GM19372 (cell line): ENCODE data around the gene OCSTAMP.

ENCODE experiments used
- ATAC-seq: cut with Tn5 transposase; IDR thresholded peaks from one replicate; pipeline ENCODE4 v1.9.1; 2021; ENCODE audit warnings: mild to moderate bottlenecking, low read depth, moderate library complexity; ENCODE audit not compliant: unreplicated experiment

Gene OCSTAMP

DNA sequence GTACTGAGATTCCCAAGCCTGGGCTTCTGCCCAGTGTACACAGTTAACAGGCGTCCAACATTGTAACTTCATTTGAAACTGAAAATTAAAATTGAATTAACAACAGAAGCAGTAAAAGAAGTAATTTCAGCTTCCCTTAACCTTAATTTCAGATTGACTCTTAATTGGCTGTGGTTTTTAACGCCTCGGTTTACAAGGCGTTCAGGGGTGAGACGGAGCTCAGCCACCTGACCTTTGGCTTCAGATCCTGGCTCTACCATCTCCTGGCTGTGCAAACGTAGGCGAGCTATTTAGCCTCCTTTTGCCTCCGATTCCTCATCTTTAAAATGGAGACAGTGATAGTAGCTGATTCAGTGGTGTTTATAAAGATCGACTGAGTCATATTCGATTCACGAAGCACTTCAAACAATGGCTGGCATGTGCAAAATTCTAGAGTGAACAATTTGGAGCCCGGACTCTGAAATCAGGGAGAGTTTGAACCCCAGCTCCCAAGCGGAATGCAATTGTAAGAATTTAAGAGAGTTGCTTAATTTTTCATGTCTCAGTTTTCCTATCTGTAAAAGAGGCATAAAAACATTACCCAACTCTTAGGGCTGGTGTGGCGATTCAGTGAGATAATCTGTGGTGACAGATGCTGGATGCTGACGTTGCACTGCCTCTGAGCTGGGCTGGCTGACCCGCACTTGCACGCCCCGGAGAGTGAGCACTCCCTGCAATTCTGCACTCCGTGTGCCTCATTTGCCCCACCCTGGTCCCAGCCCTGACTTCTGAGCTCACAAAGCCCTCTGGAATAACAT, 23.5 kb upstream of the OCSTAMP start:
- no peak for ATAC-seq

DNA sequence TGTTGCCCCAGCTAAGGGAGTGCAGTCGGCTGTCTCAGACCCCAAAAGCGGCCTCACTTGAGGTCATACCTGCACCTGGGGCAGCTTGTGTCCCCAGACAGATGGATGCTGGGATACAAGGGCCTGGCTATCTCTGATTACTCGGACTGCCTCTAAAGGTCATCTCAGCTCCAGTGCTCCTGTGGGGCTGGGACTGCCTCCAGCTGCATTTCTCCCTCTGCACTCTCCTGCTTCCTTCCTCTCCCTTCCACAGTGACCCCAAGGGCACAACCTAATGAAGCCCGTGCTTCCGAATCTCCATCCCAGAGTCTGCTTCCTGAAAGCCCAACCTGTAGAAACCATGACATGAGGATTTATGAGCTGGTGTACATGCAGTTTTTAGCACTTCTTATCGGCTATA, 22.8 kb upstream of the OCSTAMP start:
- no peak for ATAC-seq

DNA sequence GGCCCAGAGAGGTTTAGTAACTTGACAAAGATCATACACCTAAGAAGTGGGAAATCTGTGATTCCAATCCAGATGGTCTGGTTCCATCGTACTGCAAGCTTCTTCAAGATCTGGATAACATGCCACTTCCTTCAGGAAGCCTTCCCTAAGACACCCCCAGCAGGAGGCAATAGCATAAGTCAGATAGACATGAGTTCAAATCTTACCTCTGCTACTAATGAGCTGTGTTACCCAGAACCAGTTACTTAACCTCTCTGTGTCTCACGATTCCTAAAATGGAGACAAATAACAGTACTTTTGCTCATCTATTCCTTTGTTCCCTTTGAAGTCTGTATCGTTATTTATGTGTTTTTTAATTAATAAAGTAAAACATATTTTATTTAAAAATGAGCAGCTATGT, 22.3 kb upstream of the OCSTAMP start:
- ATAC-seq, result no peak

DNA sequence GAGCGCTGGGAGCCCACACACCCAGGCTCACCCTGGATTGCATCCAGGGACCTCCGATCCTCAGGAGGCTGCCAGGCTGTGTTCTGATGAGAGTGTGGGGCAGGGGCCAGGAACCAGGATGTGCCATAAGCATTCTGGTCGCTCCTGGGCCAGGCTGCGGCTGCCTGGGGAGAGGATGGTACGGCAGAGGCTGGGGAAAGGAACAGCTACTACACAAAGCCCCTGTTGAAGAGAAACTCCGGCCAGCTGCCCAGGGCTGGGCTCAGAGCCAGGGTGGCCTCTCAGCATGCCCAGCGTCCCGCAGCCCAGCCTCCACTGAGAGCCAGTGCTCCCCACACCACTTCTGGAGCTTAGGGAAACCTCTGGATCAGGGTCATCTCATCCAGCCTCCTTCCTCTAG, 21.7 kb upstream of the OCSTAMP start:
- ATAC-seq, result no peak

DNA sequence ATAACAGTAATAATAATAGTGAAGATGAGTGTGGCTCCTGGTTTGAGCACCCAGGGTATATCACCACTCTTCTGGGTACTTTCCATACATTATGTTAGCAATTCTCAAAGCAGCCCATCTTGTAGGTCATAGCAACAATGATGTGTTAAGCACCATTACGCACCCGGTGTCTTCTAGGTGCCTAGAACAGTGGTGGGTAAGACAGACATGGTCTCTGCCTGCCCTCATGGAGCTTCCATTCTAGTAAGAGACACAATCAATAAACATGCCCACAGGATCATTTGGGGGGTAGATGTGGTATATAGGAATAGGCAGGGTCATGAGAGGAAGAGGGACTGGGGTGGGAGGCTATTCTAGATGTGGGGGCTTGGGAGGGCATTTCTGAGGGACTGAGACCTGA, 21.0 kb upstream of the OCSTAMP start:
- no peak for ATAC-seq

DNA sequence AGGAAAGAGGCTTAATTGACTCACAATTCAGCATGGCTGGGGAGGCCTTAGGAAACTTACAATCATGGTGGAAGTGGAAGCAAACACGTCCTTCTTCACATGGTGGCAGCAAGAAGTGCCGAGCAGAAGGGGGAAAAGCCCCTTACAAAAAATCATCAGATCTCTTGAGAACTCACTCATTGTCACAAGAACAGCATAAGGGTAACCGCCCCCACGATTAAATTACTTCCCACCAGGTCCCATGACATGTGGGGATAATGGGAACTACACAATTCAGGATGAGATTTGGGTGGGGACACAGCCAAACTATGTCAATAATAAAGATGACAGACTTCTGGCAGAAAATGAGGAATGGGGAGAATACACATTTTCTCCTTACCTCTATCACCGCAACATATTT, 20.5 kb upstream of the OCSTAMP start:
- ATAC-seq, result no peak

DNA sequence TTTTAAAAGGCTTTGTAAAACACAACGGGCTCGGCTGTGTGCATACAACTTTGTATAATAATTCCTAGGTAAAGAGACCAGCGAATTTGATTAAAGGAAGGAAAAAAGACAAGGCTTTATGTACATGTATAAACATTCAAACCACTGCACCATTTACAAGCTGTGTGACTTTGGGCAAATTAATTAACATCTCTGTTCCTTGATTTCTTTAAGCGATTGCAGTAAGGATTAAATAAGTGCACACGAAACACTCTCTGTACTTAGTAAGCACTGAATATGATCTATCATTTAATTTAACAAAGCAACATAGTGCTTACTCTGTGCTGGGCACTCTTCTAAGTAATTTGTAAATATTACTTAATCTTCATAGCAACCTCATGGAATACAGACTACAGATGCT, 19.5 kb upstream of the OCSTAMP start:
- no peak for ATAC-seq

DNA sequence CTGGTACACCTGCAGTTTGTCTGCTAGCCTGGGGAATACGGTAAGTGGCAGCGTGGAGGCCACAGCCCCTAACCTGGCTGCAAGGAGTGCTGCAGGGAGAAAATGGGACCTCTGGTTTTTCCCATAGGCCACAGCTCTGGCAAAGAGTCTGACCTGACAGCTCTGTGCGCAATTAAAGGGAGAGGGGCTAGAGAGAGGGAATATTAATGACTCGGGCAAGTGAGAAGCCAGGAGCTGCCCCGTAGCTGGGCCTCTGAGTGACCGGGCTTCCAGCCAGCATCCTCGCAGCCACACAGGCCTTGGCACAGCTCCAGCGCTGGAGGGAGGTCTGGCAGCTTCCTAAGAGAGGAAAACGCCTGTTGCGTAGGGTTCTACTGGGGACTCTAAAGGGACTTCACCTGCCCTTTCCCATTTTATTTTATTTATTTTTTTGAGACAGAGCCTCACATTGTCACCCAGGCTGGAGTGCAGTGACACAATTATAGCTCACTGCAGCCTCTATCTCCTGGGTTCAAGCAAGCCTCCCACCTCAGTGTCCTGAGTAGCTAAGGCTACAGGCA, 18.2 kb upstream of the OCSTAMP start:
- ATAC-seq, result no peak

DNA sequence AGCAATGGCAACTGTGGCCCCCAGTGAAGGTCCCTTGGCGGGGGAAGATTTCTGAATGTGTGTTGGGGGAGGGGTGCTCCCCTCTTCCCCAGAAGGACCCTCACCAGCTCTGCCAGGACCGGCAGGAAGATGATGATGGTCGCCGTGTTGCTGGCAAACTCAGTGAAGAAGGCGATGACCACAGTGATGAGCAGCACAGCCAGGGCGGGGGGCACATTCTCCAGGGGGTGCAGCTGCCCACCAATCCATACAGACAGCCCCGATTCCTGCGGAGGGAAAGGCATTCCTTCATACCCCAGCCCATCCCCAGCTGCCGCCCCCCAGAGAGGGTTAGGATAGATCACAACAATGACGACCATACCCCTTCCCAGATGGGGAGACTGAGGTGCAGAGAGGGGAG, 15.7 kb upstream of the OCSTAMP start:
- no peak for ATAC-seq

DNA sequence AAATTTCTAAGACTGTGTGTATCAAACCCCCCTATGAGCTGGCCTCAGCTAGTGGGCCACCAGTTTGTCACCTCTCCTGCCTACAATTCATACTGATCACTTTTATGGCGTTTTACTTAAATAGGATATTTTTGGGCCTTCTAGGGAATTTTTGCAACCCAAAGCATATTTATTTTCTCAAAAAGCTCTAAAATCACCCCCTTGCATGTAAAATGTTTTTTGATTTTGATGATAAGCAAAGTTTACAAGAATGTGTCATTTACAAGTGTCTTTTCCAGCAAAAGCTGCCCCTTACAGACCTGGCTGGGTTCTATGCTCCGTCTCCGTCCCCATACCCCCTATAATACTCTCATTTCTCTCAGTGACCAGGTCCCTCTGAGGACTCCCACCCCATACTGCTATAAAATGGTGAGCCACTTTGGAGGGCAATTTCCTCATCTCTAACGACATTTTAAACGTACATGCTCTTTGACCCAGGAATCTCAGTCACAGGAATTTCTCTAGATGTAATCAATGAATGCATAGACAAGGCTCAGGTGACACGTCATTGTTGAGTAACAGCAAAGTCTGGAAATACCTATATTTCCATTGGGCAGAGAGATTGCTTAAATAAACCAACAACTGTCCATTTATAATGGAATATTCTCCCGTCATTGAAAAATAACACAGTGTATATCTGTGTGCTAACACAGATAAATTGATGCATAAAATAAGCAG, 13.9 kb upstream of the OCSTAMP start:
- ATAC-seq, result no peak

DNA sequence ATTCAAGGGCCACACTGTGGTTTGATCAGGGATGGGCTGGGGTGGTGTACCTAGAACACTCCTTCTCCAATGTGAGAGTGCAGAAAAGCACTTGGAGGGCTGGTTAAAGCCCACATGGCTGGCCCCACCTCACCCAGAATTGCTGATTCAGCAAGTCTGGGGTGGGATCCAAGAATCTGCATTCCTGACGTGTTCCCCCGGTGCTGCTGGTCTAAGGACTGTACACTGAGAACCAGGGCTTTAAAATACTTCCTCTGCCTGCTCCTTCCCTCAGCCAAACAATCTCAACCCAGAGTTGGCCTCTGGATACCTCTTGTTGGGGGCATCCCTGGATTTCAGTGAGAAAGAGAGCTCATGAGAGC, 13.4 kb upstream of the OCSTAMP start:
- ATAC-seq, result no peak

DNA sequence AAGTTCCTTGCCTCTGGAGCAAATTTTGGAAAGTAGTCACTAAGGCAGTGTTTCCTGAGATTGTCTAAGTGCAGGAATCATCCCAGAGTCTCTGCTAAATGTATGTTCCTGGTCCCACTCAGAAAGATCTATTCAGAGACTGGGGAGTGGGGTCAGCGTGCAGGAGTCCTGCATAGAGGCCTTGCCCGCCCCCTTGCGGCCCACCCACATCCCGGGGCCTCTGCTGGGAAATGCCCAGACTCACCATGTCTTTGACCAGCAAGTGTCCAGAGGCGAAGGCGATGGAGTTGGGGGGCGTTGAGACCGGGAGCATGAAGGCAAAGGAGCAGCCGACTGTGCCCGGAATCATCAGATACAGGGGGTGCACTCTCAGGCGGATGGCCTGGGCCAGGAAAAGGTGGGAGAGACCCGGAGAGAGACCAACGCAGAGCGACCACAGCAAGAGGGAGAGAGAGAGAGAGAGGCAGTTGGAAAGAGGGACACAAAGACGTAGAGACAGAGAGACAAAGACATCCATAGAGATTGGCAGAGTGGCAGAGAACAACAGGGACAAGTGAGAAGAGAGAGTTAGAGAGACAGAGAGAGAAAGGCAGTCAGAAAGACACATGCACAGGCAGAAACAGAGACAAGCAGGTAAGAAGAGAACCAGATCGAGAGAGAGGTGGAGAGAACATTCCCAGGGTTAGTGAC, 12.9 kb upstream of the OCSTAMP start:
- ATAC-seq, result no peak

DNA sequence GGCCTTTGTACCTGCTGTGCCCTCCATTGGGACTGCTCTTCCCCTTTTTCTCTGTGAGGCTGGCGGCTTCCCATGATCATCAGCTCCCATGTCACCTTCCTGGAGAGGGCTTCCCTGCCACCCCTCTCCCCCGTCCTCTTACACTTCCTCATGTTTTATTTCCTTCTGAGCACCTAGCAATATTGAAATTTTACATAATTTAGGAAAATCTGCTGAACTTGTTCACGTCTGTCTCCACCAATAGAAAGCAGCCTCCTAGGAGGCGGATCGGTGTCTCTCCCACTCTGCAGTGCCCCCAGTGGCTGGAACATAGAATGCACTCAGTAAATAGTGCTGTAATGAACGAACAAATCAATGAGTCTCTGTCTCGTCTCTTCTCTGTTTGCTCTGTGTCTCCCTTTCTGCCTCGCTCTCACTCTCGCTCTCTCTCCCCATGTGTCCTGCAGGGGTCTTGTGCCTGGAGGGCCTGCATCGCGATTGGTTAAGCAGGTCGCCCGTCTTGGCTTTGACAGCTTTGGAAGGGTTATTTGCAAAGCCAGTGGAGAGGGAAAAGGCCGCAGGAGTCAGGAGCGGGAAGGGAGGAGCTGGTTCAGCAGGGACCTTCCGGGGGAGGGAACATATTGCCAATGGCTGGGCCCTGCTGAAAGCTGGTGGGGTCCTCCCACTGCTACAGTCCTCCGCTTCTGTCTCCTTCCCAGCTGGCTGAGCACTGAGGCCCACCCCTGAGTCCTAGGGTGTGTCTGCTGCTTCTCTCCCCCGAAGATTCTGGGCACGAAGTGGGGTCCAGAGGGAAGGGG, 12.1 kb upstream of the OCSTAMP start:
- no peak for ATAC-seq

DNA sequence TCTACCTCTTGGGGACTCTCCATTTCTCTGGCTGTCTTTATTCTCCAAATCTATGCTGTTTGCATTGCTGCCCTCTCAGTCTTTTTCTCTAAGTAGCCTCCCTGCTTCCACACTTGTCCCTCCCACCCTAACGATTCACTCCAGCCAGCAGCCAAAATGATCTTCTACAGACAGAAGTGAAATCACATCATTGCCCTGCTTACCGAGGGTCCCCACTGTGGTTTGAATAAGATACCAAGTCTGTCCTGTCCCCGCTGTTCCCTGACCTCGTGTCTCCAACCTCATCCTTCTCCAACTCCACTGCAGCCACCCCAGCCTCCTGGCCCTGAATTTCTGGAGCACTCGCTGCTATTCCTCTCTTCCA, 11.5 kb upstream of the OCSTAMP start:
- ATAC-seq, result no peak

DNA sequence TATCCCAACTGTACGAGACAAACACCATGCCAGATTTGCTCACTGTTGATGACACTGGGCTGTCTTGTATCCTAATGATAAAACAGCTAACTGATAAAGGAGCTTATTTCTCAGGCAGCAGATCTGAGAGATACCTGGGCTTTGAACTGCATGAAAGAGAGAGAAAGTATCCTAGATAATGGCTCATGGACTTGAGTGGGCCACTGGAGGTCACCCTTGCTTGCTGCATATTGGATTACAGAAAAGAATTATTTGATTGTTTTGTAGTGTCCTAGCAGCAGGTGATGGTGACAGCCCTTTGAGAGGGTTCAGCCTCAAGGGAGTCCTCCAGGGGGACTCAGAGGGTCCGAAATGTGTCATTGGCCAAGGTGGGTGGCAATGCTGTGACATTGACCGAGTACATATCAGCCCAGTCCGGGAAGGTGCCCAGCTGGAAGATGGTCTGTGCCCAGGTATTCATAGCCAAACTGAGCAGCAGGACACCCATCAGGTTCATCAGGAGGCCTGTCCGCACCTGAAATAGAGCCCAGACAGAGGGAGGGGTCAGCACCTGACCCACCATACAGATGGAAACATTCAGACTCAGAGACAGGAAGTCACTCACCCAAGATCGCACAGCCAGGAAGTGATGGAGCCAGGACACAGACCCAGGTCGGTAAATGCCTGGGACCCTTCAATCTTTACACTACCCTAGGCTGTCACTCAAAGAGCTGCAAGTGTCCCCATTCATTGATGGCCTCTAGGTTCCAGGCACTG, 9.4 kb upstream of the OCSTAMP start:
- ATAC-seq, result no peak

DNA sequence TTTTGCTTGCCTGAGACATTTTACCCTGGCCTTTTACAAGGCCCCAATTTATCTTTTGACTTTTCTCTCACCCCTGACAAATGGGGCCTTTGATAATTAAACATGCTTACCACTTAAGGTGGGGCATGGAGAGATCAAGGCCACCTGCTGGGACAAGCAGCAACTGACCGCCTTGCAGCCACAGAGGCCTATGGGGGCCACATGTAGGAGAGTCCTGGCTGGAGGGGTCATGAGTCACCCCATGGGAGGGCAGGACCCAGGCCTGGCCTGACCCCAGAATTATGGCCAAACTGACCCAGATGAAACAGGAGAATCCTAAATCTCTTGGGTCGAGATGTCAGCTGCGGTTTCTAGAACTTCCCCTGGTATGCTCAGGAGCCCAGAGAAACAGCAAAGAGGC, 8.5 kb upstream of the OCSTAMP start:
- ATAC-seq, result no peak

DNA sequence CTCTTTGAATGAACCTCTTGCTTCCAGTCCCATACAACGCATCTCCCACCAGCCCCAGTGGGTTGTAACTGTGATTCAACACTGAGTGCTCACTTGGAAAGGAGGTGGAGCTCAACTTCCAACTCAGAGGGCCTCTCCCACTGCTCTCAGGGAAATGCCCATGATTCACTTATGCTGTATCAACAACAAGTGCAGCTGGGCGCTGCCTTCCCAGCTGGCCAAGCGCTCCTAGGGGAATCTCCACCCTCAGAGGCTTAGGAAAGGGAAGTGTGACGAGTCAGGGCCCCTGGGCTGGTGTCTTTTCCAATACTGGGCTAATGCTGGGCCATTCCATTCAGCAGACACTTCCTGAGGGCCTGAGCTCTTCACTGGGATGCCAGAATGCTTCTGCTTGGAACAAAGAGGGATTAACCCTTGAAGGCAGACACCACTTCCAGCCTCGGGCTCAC, 8.1 kb upstream of the OCSTAMP start:
- ATAC-seq, result no peak

DNA sequence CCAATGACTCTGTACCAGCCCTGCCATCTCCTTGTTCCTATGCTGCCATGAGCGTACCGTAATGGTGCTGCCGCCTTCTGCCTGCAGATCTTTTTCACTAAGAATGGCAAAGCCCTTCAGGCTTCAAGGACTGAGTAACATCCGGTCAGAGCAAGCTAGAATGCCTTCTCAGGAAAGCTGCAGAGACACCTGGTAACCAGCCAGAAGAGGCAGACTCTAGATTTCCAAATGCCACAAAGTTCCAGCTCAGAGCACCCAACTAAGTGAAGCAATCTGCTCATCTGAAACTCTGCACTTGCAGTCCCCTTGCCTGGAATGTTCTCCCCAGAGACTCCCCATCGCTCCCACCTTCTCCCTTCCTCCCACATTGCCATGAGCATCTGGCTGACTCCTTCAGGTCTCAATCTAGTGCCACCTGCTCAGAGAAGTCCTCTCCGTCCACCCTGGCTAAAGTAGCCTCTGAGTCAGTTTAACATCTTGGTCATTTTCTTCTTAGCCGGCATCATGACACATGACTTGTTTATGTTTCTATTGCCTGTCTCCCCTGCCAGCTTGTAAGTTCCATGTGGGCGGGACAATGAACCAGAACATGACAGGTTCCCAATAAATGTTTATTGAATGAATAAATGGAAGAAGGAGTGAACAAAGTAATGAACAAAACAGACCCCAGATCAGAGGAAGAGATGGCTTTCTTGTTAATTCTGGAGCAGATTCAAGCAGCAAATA, 6.9 kb upstream of the OCSTAMP start:
- no peak for ATAC-seq

DNA sequence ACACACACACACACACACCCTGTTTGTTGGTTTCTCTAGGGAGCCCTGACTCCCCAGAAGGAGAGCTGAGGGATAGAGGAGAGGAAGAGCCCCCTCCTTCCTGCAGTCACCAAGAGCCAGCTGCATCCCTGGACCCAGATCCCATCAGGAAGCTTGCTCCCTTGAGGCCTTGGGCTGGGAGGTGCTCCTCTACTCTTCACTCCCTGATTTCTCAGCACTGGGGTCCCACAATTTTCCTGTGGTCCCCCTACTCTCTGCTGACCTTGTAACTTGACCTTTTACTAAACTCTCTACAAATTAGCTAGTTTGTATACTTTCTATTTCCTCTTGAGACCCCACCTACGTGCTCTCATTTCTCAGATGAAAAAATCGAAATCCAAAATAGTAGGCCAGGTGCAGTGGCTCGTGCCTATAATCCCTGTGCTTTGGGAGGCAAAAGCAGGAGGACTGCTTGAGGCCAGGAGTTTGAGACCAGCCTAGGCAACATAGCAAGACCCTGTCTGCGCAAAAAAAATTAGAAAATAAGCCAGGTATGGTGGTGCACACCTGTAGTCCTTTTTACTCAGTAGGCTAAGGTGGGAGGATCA, 5.0 kb upstream of the OCSTAMP start:
- no peak for ATAC-seq
